Ovary (tissue), 3 donors: ENCODE results near the gene ADGRA1.

Source experiments
- EP300 ChIP-seq: sonication (generic); formaldehyde crosslinking; IDR thresholded peaks from one replicate; pipeline ENCODE4 v1.6.1; 2017; ENCODE audit warnings: antibody characterized with exemption
- TF ChIP-seq, protein P1 (sequence below), 3 donors: fragments of 450-650 bp in 2 of 3; fragments of 200-600 bp in 1 of 3; IDR thresholded peaks; one replicate each; pipeline versions ENCODE4 v1.5.1 to v1.8.0; 2016 to 2022; ENCODE audit warnings: antibody characterized with exemption in 3 of 3, mild to moderate bottlenecking in 1 of 3
- donor health status: DM: no; HTN: no; CAD: no.

GRCh38 chr10:133114726-133115452 lies 27.2 kb downstream of the ADGRA1 start:
- TF ChIP-seq, protein P1, sequence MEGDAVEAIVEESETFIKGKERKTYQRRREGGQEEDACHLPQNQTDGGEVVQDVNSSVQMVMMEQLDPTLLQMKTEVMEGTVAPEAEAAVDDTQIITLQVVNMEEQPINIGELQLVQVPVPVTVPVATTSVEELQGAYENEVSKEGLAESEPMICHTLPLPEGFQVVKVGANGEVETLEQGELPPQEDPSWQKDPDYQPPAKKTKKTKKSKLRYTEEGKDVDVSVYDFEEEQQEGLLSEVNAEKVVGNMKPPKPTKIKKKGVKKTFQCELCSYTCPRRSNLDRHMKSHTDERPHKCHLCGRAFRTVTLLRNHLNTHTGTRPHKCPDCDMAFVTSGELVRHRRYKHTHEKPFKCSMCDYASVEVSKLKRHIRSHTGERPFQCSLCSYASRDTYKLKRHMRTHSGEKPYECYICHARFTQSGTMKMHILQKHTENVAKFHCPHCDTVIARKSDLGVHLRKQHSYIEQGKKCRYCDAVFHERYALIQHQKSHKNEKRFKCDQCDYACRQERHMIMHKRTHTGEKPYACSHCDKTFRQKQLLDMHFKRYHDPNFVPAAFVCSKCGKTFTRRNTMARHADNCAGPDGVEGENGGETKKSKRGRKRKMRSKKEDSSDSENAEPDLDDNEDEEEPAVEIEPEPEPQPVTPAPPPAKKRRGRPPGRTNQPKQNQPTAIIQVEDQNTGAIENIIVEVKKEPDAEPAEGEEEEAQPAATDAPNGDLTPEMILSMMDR (IDR thresholded peaks at IDR 0.05) = no peak
- TF ChIP-seq EP300 = no peak
